Smooth muscle cell of the brain vasculature (primary cell): ENCODE measurements around the gene HSF4.

ENCODE experiments used
- DNase-seq: peaks from one replicate; pipeline ENCODE4 v3.0.0-alpha.2; 2012; ENCODE audit warnings: low read depth, low spot score

Gene HSF4

GRCh38 chr16:67200491-67200890 lies 35.9 kb downstream of the HSF4 start:
- no peak for DNase-seq

- DNase-seq = no peak
Measured at GRCh38 chr16:67201411-67202345, 37.1 kb downstream of the HSF4 start.

GRCh38 chr16:67202426-67202825 lies 37.9 kb downstream of the HSF4 start:
- DNase-seq = no peak

GRCh38 chr16:67202956-67203493 lies 38.5 kb downstream of the HSF4 start:
- DNase-seq = no peak

- DNase-seq = no peak
Measured at GRCh38 chr16:67204076-67204475, 39.5 kb downstream of the HSF4 start.

- DNase-seq = no peak
Measured at GRCh38 chr16:67206129-67206837, 41.7 kb downstream of the HSF4 start.

- DNase-seq = no peak
Measured at GRCh38 chr16:67206838-67207248, 42.3 kb downstream of the HSF4 start.

GRCh38 chr16:67207249-67208091 lies 42.9 kb downstream of the HSF4 start:
- DNase-seq = no peak

GRCh38 chr16:67208154-67208896 lies 43.8 kb downstream of the HSF4 start:
- no peak for DNase-seq

- no peak for DNase-seq
Measured at GRCh38 chr16:67209565-67209964, 45.0 kb downstream of the HSF4 start.

- no peak for DNase-seq
Measured at GRCh38 chr16:67210069-67210937, 45.8 kb downstream of the HSF4 start.

GRCh38 chr16:67211674-67212073 lies 47.1 kb downstream of the HSF4 start:
- no peak for DNase-seq

GRCh38 chr16:67212766-67213165 lies 48.2 kb downstream of the HSF4 start:
- DNase-seq = no peak

- no peak for DNase-seq
Measured at GRCh38 chr16:67213197-67214019, 48.9 kb downstream of the HSF4 start.

GRCh38 chr16:67215706-67216105 lies 51.2 kb downstream of the HSF4 start:
- DNase-seq = no peak

GRCh38 chr16:67216612-67217490 lies 52.3 kb downstream of the HSF4 start:
- DNase-seq = no peak
